ENCODE data around the gene RAB25.
"Not testable (repeated sequence)": the region's sequence is repeated elsewhere in the genome, so short reads cannot be mapped to it uniquely, and the experiment has no call there.

Gene RAB25

GRCh38 chr1:156060937-156061636, at the start of gene RAB25:
Gene RAB25 (plus strand): TSS chr1:156061160. CDS start chr1:156061401, 241 bp downstream.
- DNase-seq = peak; percentile 43

GRCh38 chr1:156012051-156012817, 48.7 kb upstream of the RAB25 start:
- no peak for DNase-seq

GRCh38 chr1:156014829-156015228, 46.1 kb upstream of the RAB25 start:
- DNase-seq = no peak

- no peak for DNase-seq
These were observed 41.0 kb upstream of the RAB25 start for GRCh38 chr1:156019946-156020292.

GRCh38 chr1:156020293-156021092, 40.5 kb upstream of the RAB25 start, which contains the start of gene SSR2:
Gene SSR2 (minus strand): TSS chr1:156020951. CDS start chr1:156020167, 784 bp downstream.
- peak; percentile 95 for DNase-seq

GRCh38 chr1:156021093-156021428, 39.9 kb upstream of the RAB25 start:
- no peak for DNase-seq

GRCh38 chr1:156021954-156022353, 39.0 kb upstream of the RAB25 start:
- DNase-seq = no peak

GRCh38 chr1:156024801-156025200, 36.2 kb upstream of the RAB25 start:
- no peak for DNase-seq

- no peak for DNase-seq
These were observed 35.1 kb upstream of the RAB25 start for GRCh38 chr1:156025876-156026275.

- DNase-seq = no peak
These were observed 34.4 kb upstream of the RAB25 start for GRCh38 chr1:156026588-156026987.

GRCh38 chr1:156033011-156033410, 27.9 kb upstream of the RAB25 start:
- DNase-seq = no peak

GRCh38 chr1:156034991-156035390, 26.0 kb upstream of the RAB25 start:
- not testable (repeated sequence) for DNase-seq

- no peak for DNase-seq
These were observed 18.1 kb upstream of the RAB25 start for GRCh38 chr1:156042828-156043227.

- no peak for DNase-seq
These were observed 15.9 kb upstream of the RAB25 start for GRCh38 chr1:156045076-156045475.

- no peak for DNase-seq
These were observed 12.2 kb upstream of the RAB25 start for GRCh38 chr1:156048663-156049258.

- no peak for DNase-seq
These were observed 10.6 kb upstream of the RAB25 start for GRCh38 chr1:156050376-156050775.

GRCh38 chr1:156051011-156051725, 9.8 kb upstream of the RAB25 start:
- no peak for DNase-seq

GRCh38 chr1:156052862-156053767, 7.8 kb upstream of the RAB25 start:
- peak; percentile 39 for DNase-seq

- peak; percentile 82 for DNase-seq
These were observed 7.0 kb upstream of the RAB25 start, which contains the start of gene UBQLN4 for GRCh38 chr1:156053768-156054499. Gene UBQLN4 (minus strand): TSS chr1:156053798. CDS start chr1:156053701, 97 bp downstream.

- peak; percentile 97 for DNase-seq
These were observed 6.3 kb upstream of the RAB25 start, which contains the start of gene LAMTOR2 for GRCh38 chr1:156054500-156055280. Gene LAMTOR2 (plus strand): TSS chr1:156054782. CDS start chr1:156054890, 108 bp downstream.

Data from NCI-H1105 treated with DMSO at 0.1 percent for 48 hours (cell line).